Mesodermal cell (in vitro differentiated cells): Measurements from ENCODE around the gene OR2T12.
"Not testable (repeated sequence)": the region's sequence is repeated elsewhere in the genome, so short reads cannot be mapped to it uniquely, and the experiment has no call there.

Experiments used
- H3K27ac ChIP-seq: 2 replicates; pipeline ENCODE4 v1.7.0; 2013; ENCODE audit warnings: mild to moderate bottlenecking, low read depth, low read length, moderate library complexity; ENCODE audit not compliant: severe bottlenecking
- H3K36me3 ChIP-seq: 2 replicates; pipeline ENCODE4 v1.7.1; 2013; ENCODE audit warnings: mild to moderate bottlenecking, low read length, moderate library complexity; ENCODE audit not compliant: control insufficient read depth, insufficient read depth
- H3K4me1 ChIP-seq: one replicate; pipeline ENCODE4 v1.7.1; 2013; ENCODE audit warnings: mild to moderate bottlenecking, low read length; ENCODE audit not compliant: insufficient read depth, control insufficient read depth, poor library complexity, severe bottlenecking
- H3K4me3 ChIP-seq: 2 replicates; pipeline ENCODE4 v1.7.0; 2013; ENCODE audit warnings: low read length, control low read depth, mild to moderate bottlenecking; ENCODE audit not compliant: insufficient read depth, poor library complexity, severe bottlenecking; ENCODE audit errors: extremely low read depth
- H3K9me3 ChIP-seq: 2 replicates; pipeline ENCODE4 v1.7.1; 2013; ENCODE audit warnings: mild to moderate bottlenecking, low read length, moderate library complexity; ENCODE audit not compliant: control insufficient read depth
- WGBS, 2 experiments: methylation state at CpG; one replicate each; pipeline ENCODE4 v1.1.5; 2013; ENCODE audit warnings: missing lambda C conversion rate in 2 of 2; ENCODE audit not compliant: insufficient coverage in 2 of 2; 5-methylcytosine and 5-hydroxymethylcytosine counted together

OR2T12 gene

DNA sequence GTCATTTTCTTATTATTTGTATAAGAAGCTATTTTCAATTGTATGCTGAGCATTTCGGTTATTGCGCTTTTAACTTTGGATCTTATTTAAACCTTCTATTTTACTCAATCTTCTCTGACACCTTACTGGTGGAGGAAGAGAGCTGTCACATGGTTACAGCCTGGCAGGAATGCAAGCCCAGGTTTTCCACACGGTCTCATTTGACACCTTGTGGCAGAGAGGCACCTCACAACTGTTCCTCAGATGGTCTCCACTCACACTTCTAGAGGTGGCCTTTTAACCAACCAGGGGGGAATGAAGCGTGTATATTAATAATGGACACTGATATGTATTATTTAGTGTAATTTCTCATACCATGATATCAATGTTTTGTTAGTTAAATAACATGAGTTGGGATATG lies 35.0 kb downstream of the OR2T12 start:
- H3K36me3 ChIP-seq: no peaks in the 10 kb centered on the region
- WGBS, 2 experiments: no CpG with 5 or more reads among the region's 4 CpGs
- H3K4me3 ChIP-seq: no peak overlapping the region
- H3K4me1 ChIP-seq: no peaks in the 10 kb centered on the region
- H3K27ac ChIP-seq: no peak overlapping the region
- peaks cover 24% of the 10 kb centered on the region for H3K9me3 ChIP-seq

GRCh38 chr1:248259309-248259708 lies 43.9 kb downstream of the OR2T12 start:
- H3K4me1 ChIP-seq, H3K27ac ChIP-seq, H3K4me3 ChIP-seq, H3K36me3 ChIP-seq: not testable (repeated sequence)
- WGBS, 2 experiments: no CpG with 5 or more reads among the region's 1 CpG
- peaks cover 24% of the 10 kb centered on the region for H3K9me3 ChIP-seq

GRCh38 chr1:248243204-248243603 lies 60.0 kb downstream of the OR2T12 start:
- no peak overlapping the region for H3K4me3 ChIP-seq
- 35 to 39% methylated on average over 10 of the region's 14 CpGs for WGBS, 2 experiments
- H3K27ac ChIP-seq: no peak overlapping the region
- H3K9me3 ChIP-seq: peaks cover 34% of the 10 kb centered on the region
- no peaks in the 10 kb centered on the region for H3K36me3 ChIP-seq
- H3K4me1 ChIP-seq: no peaks in the 10 kb centered on the region
